GM12865 (cell line): ENCODE measurements around the gene PMIS2.

Experiments
- DNase-seq: peaks from one replicate; pipeline ENCODE4 v3.0.0; 2010; ENCODE audit warnings: low read depth
- H3K4me3 ChIP-seq: 2 replicates; pipeline ENCODE4 v1.5.1; 2011; ENCODE audit warnings: mild to moderate bottlenecking, low read depth, low read length, control low read depth
- TF ChIP-seq, protein P1 (sequence below): IDR thresholded peaks from 2 replicates; pipeline ENCODE4 v1.5.1; 2011; ENCODE audit warnings: low read length, control low read depth, low read depth, inconsistent platforms; ENCODE audit not compliant: insufficient read depth; ENCODE audit errors: missing control alignments

PMIS2 gene

GRCh38 chr19:35618857-35619256, 32.9 kb downstream of the PMIS2 start:
- H3K4me3 ChIP-seq: no peak overlapping the region
- TF ChIP-seq, protein P1, sequence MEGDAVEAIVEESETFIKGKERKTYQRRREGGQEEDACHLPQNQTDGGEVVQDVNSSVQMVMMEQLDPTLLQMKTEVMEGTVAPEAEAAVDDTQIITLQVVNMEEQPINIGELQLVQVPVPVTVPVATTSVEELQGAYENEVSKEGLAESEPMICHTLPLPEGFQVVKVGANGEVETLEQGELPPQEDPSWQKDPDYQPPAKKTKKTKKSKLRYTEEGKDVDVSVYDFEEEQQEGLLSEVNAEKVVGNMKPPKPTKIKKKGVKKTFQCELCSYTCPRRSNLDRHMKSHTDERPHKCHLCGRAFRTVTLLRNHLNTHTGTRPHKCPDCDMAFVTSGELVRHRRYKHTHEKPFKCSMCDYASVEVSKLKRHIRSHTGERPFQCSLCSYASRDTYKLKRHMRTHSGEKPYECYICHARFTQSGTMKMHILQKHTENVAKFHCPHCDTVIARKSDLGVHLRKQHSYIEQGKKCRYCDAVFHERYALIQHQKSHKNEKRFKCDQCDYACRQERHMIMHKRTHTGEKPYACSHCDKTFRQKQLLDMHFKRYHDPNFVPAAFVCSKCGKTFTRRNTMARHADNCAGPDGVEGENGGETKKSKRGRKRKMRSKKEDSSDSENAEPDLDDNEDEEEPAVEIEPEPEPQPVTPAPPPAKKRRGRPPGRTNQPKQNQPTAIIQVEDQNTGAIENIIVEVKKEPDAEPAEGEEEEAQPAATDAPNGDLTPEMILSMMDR: no peak
- DNase-seq: no peak

- H3K4me3 ChIP-seq: no peak overlapping the region
- DNase-seq: no peak
- TF ChIP-seq, protein P1: no peak
Measured at GRCh38 chr19:35619290-35619923, 33.4 kb downstream of the PMIS2 start.

- no peak for DNase-seq
- TF ChIP-seq, protein P1: no peak
- no peak overlapping the region for H3K4me3 ChIP-seq
Measured at GRCh38 chr19:35620001-35620400, 34.0 kb downstream of the PMIS2 start.

DNA sequence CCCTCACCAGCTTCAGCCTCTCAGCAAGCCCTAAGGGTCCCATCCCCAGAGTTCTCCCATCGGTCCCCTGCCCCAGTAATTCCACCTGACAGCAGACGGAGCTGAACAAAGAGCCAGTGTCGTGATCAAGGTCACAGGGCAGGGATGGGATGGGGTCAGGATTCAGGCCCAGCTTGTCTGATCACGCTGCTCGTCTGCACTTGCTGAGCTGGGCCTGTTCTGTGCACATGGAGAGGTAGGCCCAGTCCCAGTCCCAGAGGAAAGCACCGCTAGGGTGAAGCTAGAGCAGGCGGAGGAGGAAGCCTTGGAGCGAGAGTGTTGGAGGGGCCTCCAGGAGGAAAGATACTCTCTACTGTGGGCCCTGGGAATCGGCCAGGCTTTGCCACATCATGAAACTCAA, 35.7 kb downstream of the PMIS2 start:
- TF ChIP-seq, protein P1: no peak
- DNase-seq: no peak
- H3K4me3 ChIP-seq: no peak overlapping the region

DNA sequence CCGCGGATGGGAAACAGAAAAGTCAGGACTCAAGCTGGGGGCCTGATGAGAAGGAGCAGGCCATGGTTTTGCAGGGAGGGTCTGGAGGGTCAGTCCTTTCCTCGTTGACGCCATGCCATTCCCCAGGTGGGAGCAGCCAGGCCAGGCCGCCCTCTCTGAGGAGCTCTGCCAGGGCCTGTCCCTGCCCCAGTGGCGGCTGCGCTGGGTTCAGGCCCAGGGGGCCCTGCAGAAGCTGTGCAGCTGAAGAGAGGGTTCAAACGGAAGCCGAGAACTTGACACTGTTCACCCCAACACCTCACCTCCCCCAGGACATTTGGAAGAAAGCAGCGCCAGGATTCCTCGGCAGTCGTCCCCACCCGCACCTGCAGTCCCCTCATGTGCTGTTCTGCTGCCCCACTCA, 36.8 kb downstream of the PMIS2 start:
- TF ChIP-seq, protein P1: no peak
- DNase-seq: no peak
- H3K4me3 ChIP-seq: no peak overlapping the region

- no peak for DNase-seq
- TF ChIP-seq, protein P1: no peak
- H3K4me3 ChIP-seq: no peak overlapping the region
Measured at GRCh38 chr19:35623327-35624010, 37.5 kb downstream of the PMIS2 start.

DNA sequence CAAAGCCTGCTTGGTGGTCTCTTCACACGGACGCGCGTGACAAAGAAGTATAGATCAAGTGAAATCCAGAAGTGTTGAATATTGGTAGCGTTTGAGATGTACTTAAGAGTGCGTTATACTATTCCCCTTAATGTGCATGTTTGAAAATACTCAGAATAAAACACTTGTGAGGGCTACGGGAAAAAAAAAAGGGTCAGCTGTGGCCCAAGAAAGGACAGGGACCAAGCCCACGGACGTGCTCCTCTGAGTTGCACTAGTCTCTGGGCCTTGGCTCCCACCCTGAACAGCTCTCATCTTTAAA, 42.2 kb downstream of the PMIS2 start:
- DNase-seq: no peak

More for the DNA sequence above, 42.2 kb downstream of the PMIS2 start:
- TF ChIP-seq, protein P1: no peak
- H3K4me3 ChIP-seq: peak overlapping the region; percentile 75
